Glutamatergic neuron (in vitro differentiated cells): ENCODE data around the gene CLMN. TPM values are rescaled to one million over a fixed set of nuclear protein-coding genes. Genes with fewer than 3 reads are reported as not detected.

Source experiments
- DNase-seq: peaks from one replicate; pipeline ENCODE4 v3.0.0; 2022
- H3K27ac Mint-ChIP-seq: one replicate; pipeline ENCODE4 v1.8.0; 2020; ENCODE audit warnings: mild to moderate bottlenecking, mixed read lengths, inconsistent platforms; ENCODE audit not compliant: unreplicated experiment
- H3K27me3 Mint-ChIP-seq: one replicate; pipeline ENCODE4 v1.8.0; 2020; ENCODE audit warnings: mild to moderate bottlenecking, moderate library complexity, mixed read lengths, inconsistent platforms; ENCODE audit not compliant: unreplicated experiment
- H3K36me3 Mint-ChIP-seq: one replicate; pipeline ENCODE4 v1.8.0; 2020; ENCODE audit warnings: mild to moderate bottlenecking, mixed read lengths, inconsistent platforms; ENCODE audit not compliant: unreplicated experiment
- H3K4me1 Mint-ChIP-seq: one replicate; pipeline ENCODE4 v1.8.0; 2020; ENCODE audit warnings: mild to moderate bottlenecking, low read depth, mixed read lengths, inconsistent platforms; ENCODE audit not compliant: unreplicated experiment
- H3K4me3 Mint-ChIP-seq: one replicate; pipeline ENCODE4 v1.8.0; 2020; ENCODE audit warnings: mild to moderate bottlenecking, mixed read lengths, inconsistent platforms; ENCODE audit not compliant: unreplicated experiment
- H3K9me3 Mint-ChIP-seq: one replicate; pipeline ENCODE4 v1.8.0; 2020; ENCODE audit warnings: mild to moderate bottlenecking, moderate library complexity, mixed read lengths, inconsistent platforms; ENCODE audit not compliant: unreplicated experiment
- CTCF ChIP-seq: fragments of 200-600 bp; sonication (generic); IDR thresholded peaks from one replicate; pipeline ENCODE4 v1.5.0; 2021; ENCODE audit not compliant: partially characterized antibody, unreplicated experiment
- total RNA-seq: library from RNA; stranded (reverse); fragmentation: NEBNext Ultra II Directional; extraction: Animal tissue kit (Norgen Biotek cat#: 25700); gene quantifications from one replicate; pipeline ENCODE4 v1.2.1, GENCODE V29; 2021; ENCODE audit not compliant: unreplicated experiment

Gene CLMN
- total RNA-seq, 1 donor from 2014 or later = 17.6 TPM

DNA sequence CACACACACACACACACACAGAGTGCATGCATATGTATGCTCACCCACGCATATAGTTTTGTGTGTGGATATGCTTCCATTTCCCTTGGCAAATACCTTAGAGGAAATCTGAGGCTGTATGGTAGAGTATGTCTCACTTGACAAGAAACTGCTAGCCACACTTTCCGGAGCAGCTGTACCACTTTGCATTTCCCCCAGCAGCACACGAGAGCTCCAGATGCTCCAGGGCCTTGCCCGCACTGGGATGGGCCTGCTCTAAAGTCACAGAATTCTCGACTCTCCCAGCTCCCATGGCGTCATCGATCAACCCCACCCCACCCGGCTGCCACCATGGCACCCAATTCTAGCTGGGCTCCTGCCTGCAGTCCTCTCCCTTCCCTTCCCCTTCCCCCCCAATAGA lies 21.9 kb downstream of the CLMN start:
- no peak for DNase-seq
- Mint-ChIP-seq H3K4me3 (no peak overlapping the region), H3K27me3 (peaks cover 5% of the 10 kb centered on the region), H3K4me1 (peaks cover 13% of the 10 kb centered on the region), H3K9me3 (peaks cover 10% of the 10 kb centered on the region), H3K36me3 (peaks cover 11% of the 10 kb centered on the region), H3K27ac (peak overlapping the region; percentile 35)
- TF ChIP-seq CTCF = no peak

DNA sequence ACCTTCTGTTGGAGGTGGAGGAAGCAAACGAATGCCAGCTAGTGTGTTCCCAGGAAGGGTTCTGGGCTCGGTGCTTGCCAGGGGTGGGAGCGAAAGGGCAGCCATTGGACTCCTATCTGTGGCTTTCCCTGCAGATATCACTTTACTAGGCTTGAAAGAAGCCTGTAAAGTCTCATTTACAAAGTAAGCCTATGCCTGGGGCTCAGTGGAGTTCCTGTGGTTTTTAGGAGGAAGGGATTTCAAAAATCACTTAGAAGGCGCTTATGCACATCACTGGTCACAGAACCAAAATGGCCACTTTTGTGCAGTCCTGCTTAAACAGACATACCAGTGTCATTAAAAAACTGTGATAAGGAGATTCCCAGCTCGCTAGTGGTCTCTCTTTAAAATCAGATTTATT lies 22.7 kb downstream of the CLMN start:
- no peak for TF ChIP-seq CTCF
- Mint-ChIP-seq H3K36me3 (peaks cover 11% of the 10 kb centered on the region), H3K9me3 (peaks cover 10% of the 10 kb centered on the region), H3K4me1 (peaks cover 17% of the 10 kb centered on the region), H3K27ac (no peak overlapping the region), H3K4me3 (no peak overlapping the region), H3K27me3 (peaks cover 5% of the 10 kb centered on the region)
- DNase-seq = no peak

DNA sequence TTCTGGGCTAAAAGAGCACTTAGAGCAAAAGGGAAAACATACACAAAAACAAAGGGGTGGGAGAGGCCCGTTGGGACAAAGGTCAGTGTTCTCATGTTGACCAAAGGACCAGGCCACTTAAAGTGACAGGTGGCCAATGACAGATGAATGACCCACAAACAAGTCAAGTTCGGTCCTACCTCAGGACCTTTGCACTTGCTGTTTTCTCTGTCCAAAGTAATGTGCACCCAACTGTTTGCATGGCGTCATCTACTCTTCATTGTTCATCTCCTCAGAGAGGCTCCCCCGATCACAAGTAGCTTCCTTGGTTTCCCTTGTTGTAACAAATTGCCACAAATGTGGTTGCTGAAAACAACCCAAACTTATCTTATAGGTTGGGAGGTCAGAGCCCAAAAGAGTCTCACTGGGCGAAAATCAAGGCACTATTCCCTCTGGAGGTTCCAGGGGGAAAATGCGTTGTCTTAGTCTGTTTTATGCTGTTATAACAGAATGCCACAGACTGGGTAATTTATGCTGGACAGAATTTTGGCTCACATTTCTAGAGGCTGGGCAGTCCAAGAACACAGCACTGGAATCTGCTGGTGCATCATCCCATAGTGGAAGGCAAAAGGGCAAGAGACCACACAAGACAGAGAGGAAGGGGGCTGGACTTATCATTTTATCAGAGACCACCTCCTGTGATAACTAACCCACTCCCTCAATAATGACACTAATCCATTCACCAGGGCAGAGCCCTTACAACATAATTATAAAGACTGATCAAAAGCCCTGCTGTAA lies 23.9 kb downstream of the CLMN start:
- Mint-ChIP-seq H3K9me3 (peaks cover 10% of the 10 kb centered on the region), H3K4me3 (no peak overlapping the region), H3K27ac (no peak overlapping the region), H3K36me3 (peaks cover 11% of the 10 kb centered on the region), H3K4me1 (peaks cover 19% of the 10 kb centered on the region), H3K27me3 (peaks cover 5% of the 10 kb centered on the region)
- no peak for TF ChIP-seq CTCF
- DNase-seq = no peak

GRCh38 chr14:95294834-95295599 lies 24.7 kb downstream of the CLMN start:
- Mint-ChIP-seq H3K27ac (no peak overlapping the region), H3K27me3 (peaks cover 5% of the 10 kb centered on the region), H3K4me1 (peaks cover 19% of the 10 kb centered on the region), H3K4me3 (no peak overlapping the region), H3K36me3 (peaks cover 11% of the 10 kb centered on the region), H3K9me3 (peaks cover 10% of the 10 kb centered on the region)
- no peak for DNase-seq
- TF ChIP-seq CTCF = no peak

DNA sequence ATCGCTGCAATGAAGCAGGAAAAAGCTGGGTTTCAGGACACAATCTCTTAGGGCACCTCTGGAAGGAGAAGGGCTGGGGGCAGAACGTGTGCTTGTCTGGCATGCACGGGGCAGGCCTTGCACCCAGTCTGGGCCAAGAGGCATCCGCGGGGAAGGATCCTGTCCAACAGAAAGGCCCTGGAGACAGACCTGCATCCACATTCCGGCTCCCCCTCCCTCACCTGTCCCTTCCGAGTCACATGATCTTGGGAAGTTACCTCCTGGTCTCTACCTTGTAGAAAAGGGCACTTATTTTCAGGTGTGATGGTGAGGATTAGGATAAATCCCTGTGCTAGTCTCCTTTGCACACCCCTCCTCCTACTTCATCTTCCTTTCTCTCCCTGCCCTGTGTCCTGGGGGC lies 25.4 kb downstream of the CLMN start:
- TF ChIP-seq CTCF = no peak
- no peak overlapping the region for H3K4me3 Mint-ChIP-seq
- H3K4me1 Mint-ChIP-seq = peaks cover 19% of the 10 kb centered on the region
- H3K27me3 Mint-ChIP-seq = peaks cover 5% of the 10 kb centered on the region
- peaks cover 11% of the 10 kb centered on the region for H3K36me3 Mint-ChIP-seq
- H3K27ac Mint-ChIP-seq = no peak overlapping the region
- H3K9me3 Mint-ChIP-seq = peaks cover 10% of the 10 kb centered on the region
- no peak for DNase-seq
